Measurements from ENCODE around the gene TECPR1.

TECPR1 gene

GRCh38 chr7:98251601-98252424 lies at the start of gene TECPR1:
TECPR1 (minus strand) TSS chr7:98252232; CDS start chr7:98246146, 6,086 bp downstream.
- DNase-seq (ENCODE audit: low read depth in 2 of 2): peak; percentile 31 to 61

GRCh38 chr7:98300595-98301372 lies 48.8 kb upstream of the TECPR1 start:
- DNase-seq (ENCODE audit: low read depth in 2 of 2): no peak

GRCh38 chr7:98297626-98298286 lies 45.7 kb upstream of the TECPR1 start:
- DNase-seq (ENCODE audit: low read depth in 2 of 2): no peak

GRCh38 chr7:98296833-98297232 lies 44.8 kb upstream of the TECPR1 start:
- no peak for DNase-seq (ENCODE audit: low read depth in 2 of 2)

GRCh38 chr7:98295467-98296192 lies 43.6 kb upstream of the TECPR1 start:
- no peak for DNase-seq (ENCODE audit: low read depth in 2 of 2)

- no peak for DNase-seq (ENCODE audit: low read depth in 2 of 2)
Observed at GRCh38 chr7:98294798-98295382, 42.9 kb upstream of the TECPR1 start.

- no peak for DNase-seq (ENCODE audit: low read depth in 2 of 2)
Observed at GRCh38 chr7:98294326-98294725, 42.3 kb upstream of the TECPR1 start.

GRCh38 chr7:98293746-98294145 lies 41.7 kb upstream of the TECPR1 start:
- DNase-seq (ENCODE audit: low read depth in 2 of 2): no peak

- DNase-seq (ENCODE audit: low read depth in 2 of 2): no peak
Observed at GRCh38 chr7:98293265-98293664, 41.2 kb upstream of the TECPR1 start.

GRCh38 chr7:98291717-98292116 lies 39.7 kb upstream of the TECPR1 start:
- no peak for DNase-seq (ENCODE audit: low read depth in 2 of 2)

GRCh38 chr7:98289333-98289875 lies 37.4 kb upstream of the TECPR1 start:
- DNase-seq (ENCODE audit: low read depth in 2 of 2): no peak

GRCh38 chr7:98288064-98288823 lies 36.2 kb upstream of the TECPR1 start:
- no peak for DNase-seq (ENCODE audit: low read depth in 2 of 2)

GRCh38 chr7:98287486-98287959 lies 35.5 kb upstream of the TECPR1 start:
- DNase-seq (ENCODE audit: low read depth in 2 of 2): no peak

- DNase-seq (ENCODE audit: low read depth in 2 of 2): no peak
Observed at GRCh38 chr7:98286701-98287485, 34.9 kb upstream of the TECPR1 start.

GRCh38 chr7:98286093-98286539 lies 34.1 kb upstream of the TECPR1 start:
- DNase-seq (ENCODE audit: low read depth in 2 of 2): no peak

GRCh38 chr7:98285157-98286092 lies 33.4 kb upstream of the TECPR1 start:
- no peak for DNase-seq (ENCODE audit: low read depth in 2 of 2)

GRCh38 chr7:98284335-98285036 lies 32.5 kb upstream of the TECPR1 start:
- DNase-seq (ENCODE audit: low read depth in 2 of 2): no peak

- DNase-seq (ENCODE audit: low read depth in 2 of 2): no peak
Observed at GRCh38 chr7:98283887-98284222, 31.8 kb upstream of the TECPR1 start.
